ENCODE data around the gene EHF.

EHF gene

GRCh38 chr11:34605481-34606325 is 15.2 kb upstream of the EHF start:
- no peak for TF ChIP-seq CTCF (IDR thresholded peaks at IDR 0.05; ENCODE audit: low read length, missing control alignments)
- DNase-seq (ENCODE audit: low read depth) = no peak
- no peak overlapping the region for H3K4me3 ChIP-seq (replicated peaks; ENCODE audit: low read depth, low read length)

- H3K4me3 ChIP-seq (replicated peaks; ENCODE audit: low read depth, low read length) = no peak overlapping the region
- TF ChIP-seq CTCF (IDR thresholded peaks at IDR 0.05; ENCODE audit: low read length, missing control alignments) = no peak
- DNase-seq (ENCODE audit: low read depth) = no peak
Observed at GRCh38 chr11:34606326-34607120, 14.4 kb upstream of the EHF start.

- H3K4me3 ChIP-seq (replicated peaks; ENCODE audit: low read depth, low read length) = no peak overlapping the region
- TF ChIP-seq CTCF (IDR thresholded peaks at IDR 0.05; ENCODE audit: low read length, missing control alignments) = no peak
- no peak for DNase-seq (ENCODE audit: low read depth)
Observed at GRCh38 chr11:34609187-34609751, 11.6 kb upstream of the EHF start.

GRCh38 chr11:34609850-34610249 is 11.0 kb upstream of the EHF start:
- TF ChIP-seq CTCF (IDR thresholded peaks at IDR 0.05; ENCODE audit: low read length, missing control alignments) = no peak
- no peak overlapping the region for H3K4me3 ChIP-seq (replicated peaks; ENCODE audit: low read depth, low read length)
- DNase-seq (ENCODE audit: low read depth) = no peak

- TF ChIP-seq CTCF (IDR thresholded peaks at IDR 0.05; ENCODE audit: low read length, missing control alignments) = no peak
- no peak overlapping the region for H3K4me3 ChIP-seq (replicated peaks; ENCODE audit: low read depth, low read length)
- no peak for DNase-seq (ENCODE audit: low read depth)
Observed at GRCh38 chr11:34610324-34611041, 10.4 kb upstream of the EHF start.

GRCh38 chr11:34613015-34613414 is 7.9 kb upstream of the EHF start:
- no peak for TF ChIP-seq CTCF (IDR thresholded peaks at IDR 0.05; ENCODE audit: low read length, missing control alignments)
- no peak for DNase-seq (ENCODE audit: low read depth)
- no peak overlapping the region for H3K4me3 ChIP-seq (replicated peaks; ENCODE audit: low read depth, low read length)

Measured in fibroblast of pulmonary artery (primary cell).